Osteocyte (in vitro differentiated cells): ENCODE measurements around the gene MICALL2. TPM values are rescaled to one million over a fixed set of nuclear protein-coding genes. Genes with fewer than 3 reads are reported as not detected.

Source experiments
- DNase-seq: peaks from one replicate; pipeline ENCODE4 v3.0.0; 2021; ENCODE audit warnings: mixed read lengths; ENCODE audit not compliant: unreplicated experiment; ENCODE audit errors: extremely low spot score
- H3K27ac Mint-ChIP-seq: one replicate; pipeline ENCODE4 v1.8.0; 2021; ENCODE audit warnings: mild to moderate bottlenecking, mixed read lengths; ENCODE audit not compliant: unreplicated experiment
- H3K27me3 Mint-ChIP-seq: one replicate; pipeline ENCODE4 v1.8.0; 2021; ENCODE audit warnings: mixed read lengths; ENCODE audit not compliant: unreplicated experiment
- H3K36me3 Mint-ChIP-seq: one replicate; pipeline ENCODE4 v1.8.0; 2021; ENCODE audit warnings: mixed read lengths; ENCODE audit not compliant: unreplicated experiment
- H3K4me1 Mint-ChIP-seq: one replicate; pipeline ENCODE4 v1.8.0; 2021; ENCODE audit warnings: mixed read lengths; ENCODE audit not compliant: unreplicated experiment
- H3K4me3 Mint-ChIP-seq: one replicate; pipeline ENCODE4 v1.8.0; 2021; ENCODE audit warnings: mild to moderate bottlenecking, moderate library complexity, mixed read lengths; ENCODE audit not compliant: unreplicated experiment
- H3K9me3 Mint-ChIP-seq: one replicate; pipeline ENCODE4 v1.8.0; 2021; ENCODE audit warnings: mixed read lengths; ENCODE audit not compliant: unreplicated experiment
- CTCF ChIP-seq: fragments of 200-600 bp; sonication (generic); IDR thresholded peaks from 2 replicates; pipeline ENCODE4 v1.5.0; 2021; ENCODE audit warnings: antibody characterized with exemption, mild to moderate bottlenecking, moderate library complexity
- total RNA-seq: library from RNA; stranded (reverse); gene quantifications from 2 replicates; pipeline ENCODE4 v1.2.1, GENCODE V29; 2021

Gene MICALL2
- total RNA-seq, 1 donor from 2014 or later = 63.1 TPM

GRCh38 chr7:1386623-1387220 is 72.5 kb downstream of the MICALL2 start:
- Mint-ChIP-seq H3K4me1 (no peaks in the 10 kb centered on the region), H3K9me3 (peaks cover 4% of the 10 kb centered on the region), H3K4me3 (no peak overlapping the region), H3K27me3 (peaks cover 43% of the 10 kb centered on the region), H3K36me3 (no peaks in the 10 kb centered on the region), H3K27ac (no peak overlapping the region)
- DNase-seq = no peak
- no peak for TF ChIP-seq CTCF

DNA sequence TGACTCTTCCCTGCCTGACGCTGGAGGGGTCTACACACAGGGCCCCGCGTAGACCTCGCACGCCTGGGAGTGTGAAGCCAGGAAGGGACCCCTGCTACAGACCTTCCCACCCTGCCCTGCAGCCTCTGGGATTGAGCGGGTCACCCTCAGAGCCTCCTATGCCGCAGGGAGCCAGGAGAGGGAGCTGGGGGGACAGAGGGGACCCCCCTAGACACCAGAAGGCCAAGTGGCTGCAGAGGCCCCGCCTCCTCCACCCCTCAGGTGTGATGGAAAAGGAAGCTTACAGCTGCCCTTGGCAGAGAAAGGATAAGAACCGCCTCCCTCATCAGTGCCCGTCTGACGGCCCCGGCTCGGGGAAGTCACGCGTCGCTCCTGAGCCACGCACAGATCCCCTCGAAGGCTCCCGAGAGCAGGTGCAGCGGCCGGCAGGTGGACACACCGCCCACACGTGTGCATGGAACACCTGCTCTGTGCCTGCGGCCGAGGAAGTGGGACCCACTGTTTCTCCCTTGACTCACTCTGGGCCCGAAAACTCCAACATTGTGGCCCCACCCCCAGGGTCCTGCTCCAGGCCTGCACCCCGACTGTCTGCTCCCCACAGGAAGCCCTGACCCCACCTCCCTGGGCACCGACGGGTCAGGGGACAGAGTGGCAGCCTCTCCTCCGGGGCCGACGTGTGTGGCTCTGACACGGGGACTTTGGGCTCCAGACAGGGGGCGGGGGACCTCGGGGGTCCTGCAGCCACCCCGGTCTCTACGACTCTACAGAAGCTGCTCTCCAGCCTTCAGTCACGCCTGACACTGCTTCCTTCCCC is 73.3 kb downstream of the MICALL2 start:
- Mint-ChIP-seq H3K36me3 (no peaks in the 10 kb centered on the region), H3K4me3 (no peak overlapping the region), H3K4me1 (no peaks in the 10 kb centered on the region), H3K27me3 (peaks cover 36% of the 10 kb centered on the region), H3K9me3 (no peaks in the 10 kb centered on the region), H3K27ac (no peak overlapping the region)
- DNase-seq = no peak
- no peak for TF ChIP-seq CTCF

GRCh38 chr7:1385086-1385808 is 74.0 kb downstream of the MICALL2 start:
- Mint-ChIP-seq H3K4me1 (no peaks in the 10 kb centered on the region), H3K27ac (no peak overlapping the region), H3K36me3 (no peaks in the 10 kb centered on the region), H3K4me3 (no peak overlapping the region), H3K27me3 (peaks cover 28% of the 10 kb centered on the region), H3K9me3 (no peaks in the 10 kb centered on the region)
- TF ChIP-seq CTCF = no peak
- DNase-seq = no peak

Other genes starting within 250 kb of the MICALL2 start
- gene UNCX, start 226.6 kb downstream of the MICALL2 start, total RNA-seq = not detected in 2 replicates
- gene INTS1, start 44.9 kb upstream of the MICALL2 start, total RNA-seq = 111 and 121 TPM in 2 replicates
- 19.9 and 23.0 TPM in 2 replicates for gene MAFK, start 71.2 kb upstream of the MICALL2 start, total RNA-seq
- gene TMEM184A, start 96.7 kb upstream of the MICALL2 start, total RNA-seq = 0.27 and 0.29 TPM in 2 replicates
- 25.6 and 28.9 TPM in 2 replicates for gene PSMG3, start 110.6 kb upstream of the MICALL2 start, total RNA-seq
- gene ELFN1, start 210.8 kb upstream of the MICALL2 start, total RNA-seq = 0.62 and 0.73 TPM in 2 replicates